AG04450 (cell line): Measurements from ENCODE around the gene TGM3. TPM values are rescaled to one million over a fixed set of nuclear protein-coding genes. Genes with fewer than 3 reads are reported as not detected.

Experiments
- CTCF ChIA-PET: fragments of 300-600, 350-600 bp; formaldehyde crosslinking; extraction: SDS; loops from one replicate; lab custom pipeline; 2022; ENCODE audit warnings: antibody characterized with exemption, inconsistent platforms; lab: Charles Lee
- POLR2A ChIA-PET: fragments of 350-600 bp; formaldehyde crosslinking; extraction: SDS; loops from one replicate; lab custom pipeline; 2021; ENCODE audit warnings: antibody characterized with exemption, inconsistent platforms; lab: Yijun Ruan, JAX
- DNase-seq: peaks from one replicate; pipeline ENCODE4 v3.0.0-alpha.2; 2011; ENCODE audit warnings: low read depth, low spot score
- H3K27ac ChIP-seq: one replicate; pipeline ENCODE4 v1.5.1; 2012; ENCODE audit warnings: low read depth, low read length, control low read depth
- H3K27me3 ChIP-seq: one replicate; pipeline ENCODE4 v1.6.0; 2012; ENCODE audit warnings: low read length; ENCODE audit not compliant: control insufficient read depth, insufficient read depth
- H3K4me3 ChIP-seq: 2 replicates; pipeline ENCODE4 v1.5.1; 2011; ENCODE audit warnings: mild to moderate bottlenecking, low read depth, low read length, control low read depth
- H3K9me3 ChIP-seq: 2 replicates; pipeline ENCODE4 v1.5.1; 2012; ENCODE audit warnings: low read length; ENCODE audit not compliant: control insufficient read depth, insufficient read depth
- CTCF ChIP-seq: IDR thresholded peaks from 2 replicates; pipeline ENCODE4 v1.5.1; 2011; ENCODE audit warnings: low read depth, low read length, control low read depth, inconsistent platforms
- polyA plus RNA-seq: library from polyadenylated mRNA; depleted of rRNA; stranded (reverse); fragments of >200 nt; gene quantifications from 2 replicates; pipeline ENCODE4 v1.2.3, GENCODE V29; 2011

Gene TGM3
- polyA plus RNA-seq, 1 experiment = not detected

DNA sequence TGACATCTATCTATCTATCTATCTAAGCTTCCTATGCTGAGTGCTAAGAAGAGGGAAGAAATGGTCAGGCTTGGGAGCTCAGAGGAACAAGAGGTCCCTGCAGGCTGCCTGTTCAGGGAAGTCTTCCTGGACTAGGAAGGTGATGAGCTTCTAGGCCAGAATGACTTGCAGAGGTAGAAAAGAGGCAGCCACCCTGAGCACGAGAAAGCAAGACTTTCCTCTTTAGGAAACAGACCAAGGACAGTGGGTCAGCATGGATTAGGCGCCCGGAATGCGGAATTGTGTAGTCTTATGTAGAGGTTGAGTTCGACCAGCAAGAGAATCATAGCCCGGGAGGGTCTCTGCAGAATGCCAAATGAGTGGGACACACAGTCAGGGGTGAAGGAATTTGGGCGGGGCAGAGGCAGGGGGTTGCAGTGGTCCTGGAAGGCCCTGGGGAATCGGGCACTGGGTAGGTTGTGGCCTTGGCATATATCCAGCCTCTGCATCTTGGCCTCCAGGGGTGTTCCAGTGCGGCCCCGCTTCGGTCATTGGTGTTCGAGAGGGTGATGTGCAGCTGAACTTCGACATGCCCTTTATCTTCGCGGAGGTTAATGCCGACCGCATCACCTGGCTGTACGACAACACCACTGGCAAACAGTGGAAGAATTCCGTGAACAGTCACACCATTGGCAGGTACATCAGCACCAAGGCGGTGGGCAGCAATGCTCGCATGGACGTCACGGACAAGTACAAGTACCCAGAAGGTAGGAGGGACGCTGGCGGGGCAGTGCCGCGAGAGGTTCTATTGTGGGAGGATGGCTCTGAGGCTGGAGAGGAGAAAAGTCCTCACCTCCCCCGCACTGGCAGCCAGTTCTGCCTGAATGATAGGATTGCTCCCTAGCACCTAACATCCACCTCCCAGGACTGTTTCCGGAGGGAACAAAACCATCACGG, 32.1 kb downstream of the TGM3 start:
- CTCF ChIA-PET = no interaction called here
- no peak for TF ChIP-seq CTCF
- POLR2A ChIA-PET = no interaction called here

DNA sequence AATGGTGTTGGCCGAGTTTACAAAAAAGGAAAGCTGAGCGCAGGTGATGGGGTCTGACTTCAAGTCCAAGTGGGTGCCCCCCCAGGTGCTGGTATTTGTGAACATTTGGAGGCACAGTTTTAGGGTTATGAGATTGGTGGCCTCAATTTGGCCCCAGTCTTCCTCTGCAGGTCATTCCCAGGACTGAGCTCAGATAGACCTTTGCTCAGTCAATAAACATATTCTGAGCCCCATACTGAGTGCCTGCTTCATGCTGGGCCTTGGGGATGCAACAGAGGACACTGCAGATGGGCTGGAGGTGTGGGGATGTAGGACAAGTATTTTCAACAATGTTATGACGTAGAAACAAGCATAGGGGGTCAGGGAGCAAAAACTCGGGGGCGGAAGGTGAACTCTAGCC, 33.5 kb downstream of the TGM3 start:
- Histone ChIP-seq H3K4me3 (no peak overlapping the region), H3K27ac (no peak overlapping the region), H3K9me3 (no peaks in the 10 kb centered on the region; the same call in 1 of the 2 replicates), H3K27me3 (peaks cover 3% of the 10 kb centered on the region)
- POLR2A ChIA-PET = no interaction called here
- no peak for DNase-seq
- CTCF ChIA-PET = no interaction called here
- TF ChIP-seq CTCF = no peak

More for the DNA sequence above, 32.1 kb downstream of the TGM3 start:
- no peak for DNase-seq
- Histone ChIP-seq H3K4me3 (no peak overlapping the region), H3K9me3 (no peaks in the 10 kb centered on the region), H3K27me3 (peaks cover 4% of the 10 kb centered on the region), H3K27ac (no peak overlapping the region)

DNA sequence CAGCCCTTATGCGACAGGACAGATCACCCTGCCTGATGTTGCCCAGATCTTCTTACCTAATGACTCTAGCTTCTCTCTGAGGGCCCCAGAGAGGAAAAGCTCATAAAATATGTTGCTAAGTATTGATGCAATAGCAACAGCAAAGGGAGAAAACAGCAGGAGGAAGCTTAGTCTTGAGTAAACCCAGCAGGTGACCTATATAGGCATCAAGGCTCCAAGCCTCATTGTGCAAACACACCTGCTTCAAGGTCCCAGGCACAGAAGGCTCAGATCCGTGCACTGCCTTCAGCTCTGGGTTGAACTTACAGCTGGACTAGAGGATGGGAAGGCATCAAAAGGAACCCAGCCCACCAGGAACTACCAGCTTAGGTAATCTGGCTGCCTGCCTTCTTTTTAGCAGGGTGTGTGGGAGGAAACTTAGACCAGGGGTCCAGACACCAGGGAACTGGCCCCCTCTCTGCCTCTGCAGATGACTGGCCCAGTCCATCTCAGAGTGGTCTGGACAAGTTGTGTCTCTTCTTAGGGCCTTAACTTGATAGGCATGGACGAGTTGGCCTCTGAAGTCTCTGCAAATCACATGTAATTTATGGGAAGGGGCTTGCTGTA, 34.4 kb downstream of the TGM3 start:
- DNase-seq = no peak
- ChIA-PET POLR2A (no interaction called here), CTCF (no interaction called here)
- Histone ChIP-seq H3K27me3 (no peaks in the 10 kb centered on the region), H3K4me3 (no peak overlapping the region), H3K9me3 (no peaks in the 10 kb centered on the region; the same call in 1 of the 2 replicates), H3K27ac (no peak overlapping the region)
- no peak for TF ChIP-seq CTCF

- POLR2A ChIA-PET = no interaction called here
- CTCF ChIA-PET = no interaction called here
- no peak overlapping the region for H3K27ac ChIP-seq
- H3K27me3 ChIP-seq = no peaks in the 10 kb centered on the region
- no peak for DNase-seq
- no peaks in the 10 kb centered on the region; the same call in 1 of the 2 replicates for H3K9me3 ChIP-seq
- TF ChIP-seq CTCF = no peak
- no peak overlapping the region for H3K4me3 ChIP-seq
These were observed 35.3 kb downstream of the TGM3 start for GRCh38 chr20:2331106-2331505.

DNA sequence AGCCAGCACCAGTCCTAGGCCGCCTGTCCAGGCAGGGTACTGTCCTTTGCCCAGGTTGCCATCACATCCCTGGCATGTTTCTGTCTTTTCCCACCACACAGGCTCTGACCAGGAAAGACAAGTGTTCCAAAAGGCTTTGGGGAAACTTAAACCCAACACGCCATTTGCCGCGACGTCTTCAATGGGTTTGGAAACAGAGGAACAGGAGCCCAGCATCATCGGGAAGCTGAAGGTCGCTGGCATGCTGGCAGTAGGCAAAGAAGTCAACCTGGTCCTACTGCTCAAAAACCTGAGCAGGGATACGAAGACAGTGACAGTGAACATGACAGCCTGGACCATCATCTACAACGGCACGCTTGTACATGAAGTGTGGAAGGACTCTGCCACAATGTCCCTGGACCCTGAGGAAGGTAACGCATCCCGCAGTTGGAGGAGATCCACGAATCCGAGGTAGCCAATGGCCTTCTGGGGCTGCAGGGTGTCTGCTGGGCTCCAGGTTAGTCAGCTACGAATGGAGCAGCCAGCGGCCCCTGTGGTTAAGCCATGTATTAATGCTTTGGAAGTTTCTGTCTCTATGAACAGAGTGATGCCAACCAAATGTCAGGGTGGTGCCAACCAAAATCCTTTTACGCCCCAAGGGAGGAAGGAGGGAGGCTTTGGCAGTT, 36.2 kb downstream of the TGM3 start:
- Histone ChIP-seq H3K27me3 (no peaks in the 10 kb centered on the region), H3K4me3 (no peak overlapping the region), H3K9me3 (no peaks in the 10 kb centered on the region; the same call in 1 of the 2 replicates), H3K27ac (no peak overlapping the region)
- ChIA-PET POLR2A (no interaction called here), CTCF (no interaction called here)
- no peak for DNase-seq
- no peak for TF ChIP-seq CTCF
